Epidermal melanocyte (primary cell): ENCODE results near the gene PTPRR.
"Not testable (repeated sequence)": the region's sequence is repeated elsewhere in the genome, so short reads cannot be mapped to it uniquely, and the experiment has no call there.

ENCODE experiments used
- DNase-seq: peaks from one replicate; pipeline ENCODE4 v3.0.0; 2011; ENCODE audit warnings: low spot score; ENCODE audit not compliant: insufficient read length

The PTPRR gene

DNA sequence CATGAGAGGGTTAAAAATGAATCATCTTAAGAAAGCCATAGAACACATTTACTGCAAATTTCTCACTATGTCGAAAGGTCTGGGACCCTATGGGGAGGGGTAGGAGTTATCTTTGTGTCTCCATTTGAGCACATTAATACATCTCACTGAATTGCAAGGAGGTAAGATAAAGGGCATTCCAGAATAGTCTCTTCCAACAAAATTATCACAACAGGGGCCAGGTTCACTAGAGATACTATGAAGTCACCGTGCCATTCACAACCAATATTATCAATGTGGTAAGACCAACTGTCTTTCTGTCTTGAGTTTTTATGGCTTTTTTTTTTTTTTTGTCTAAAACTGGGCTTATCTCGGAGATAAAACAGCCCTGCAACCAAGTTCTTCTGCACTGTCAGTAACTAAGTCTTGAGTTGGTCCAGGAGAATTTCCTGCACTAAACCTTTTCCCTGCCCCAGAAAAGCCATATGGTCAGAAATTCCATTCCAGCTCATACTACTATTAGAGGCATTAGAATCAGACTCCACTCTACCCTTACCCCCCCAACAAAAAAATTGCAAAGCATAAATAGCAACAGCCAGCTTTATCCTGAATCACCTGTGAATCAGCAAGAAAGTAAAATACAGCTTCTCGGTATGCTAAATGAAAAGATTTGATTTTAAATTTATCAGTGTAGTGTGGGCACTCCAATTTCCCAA is 79.7 kb downstream of the PTPRR start:
- no peak for DNase-seq

DNA sequence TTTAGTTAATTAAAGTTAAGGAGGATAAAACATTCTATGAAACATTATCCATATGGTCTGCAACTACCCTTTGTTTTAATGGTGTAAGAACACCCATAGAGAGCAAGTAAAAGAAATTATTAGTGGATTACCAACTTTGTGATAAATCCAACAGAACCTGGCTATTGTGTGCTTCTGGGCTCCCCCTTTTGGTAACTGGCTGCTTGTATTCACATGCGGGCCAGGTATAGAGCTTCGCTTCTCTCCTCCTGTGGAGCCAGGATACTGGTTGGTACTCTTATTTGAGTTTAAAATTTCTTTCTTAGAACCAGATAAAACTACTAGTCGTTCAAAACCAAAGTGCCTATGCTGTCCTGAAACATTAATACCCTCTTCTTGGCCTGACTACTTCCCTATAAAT is 81.0 kb downstream of the PTPRR start:
- no peak for DNase-seq

- DNase-seq, result no peak
Measured at GRCh38 chr12:70838127-70838526, 82.4 kb downstream of the PTPRR start.

GRCh38 chr12:70837026-70837425 is 83.5 kb downstream of the PTPRR start:
- DNase-seq, result no peak

DNA sequence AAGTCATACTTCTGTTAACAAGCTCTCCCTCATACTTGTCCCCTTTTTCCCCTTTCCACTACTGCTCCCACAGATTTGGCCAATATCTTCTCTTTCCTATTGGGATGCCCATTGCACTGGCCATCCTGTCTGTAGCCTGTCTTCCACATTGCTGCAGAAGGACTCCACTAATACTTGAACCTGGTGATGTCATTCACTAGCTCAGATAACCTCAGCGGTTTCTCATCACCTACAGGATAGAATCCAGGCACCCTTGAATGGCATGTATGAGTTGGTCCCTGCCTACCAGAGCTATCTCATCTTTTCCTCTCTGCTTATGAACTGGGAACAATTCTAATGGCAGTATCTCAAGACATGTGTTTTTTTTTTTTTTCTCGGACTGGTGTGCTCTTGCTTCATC is 84.6 kb downstream of the PTPRR start:
- no peak for DNase-seq

GRCh38 chr12:70831543-70831942 is 89.0 kb downstream of the PTPRR start:
- no peak for DNase-seq

DNA sequence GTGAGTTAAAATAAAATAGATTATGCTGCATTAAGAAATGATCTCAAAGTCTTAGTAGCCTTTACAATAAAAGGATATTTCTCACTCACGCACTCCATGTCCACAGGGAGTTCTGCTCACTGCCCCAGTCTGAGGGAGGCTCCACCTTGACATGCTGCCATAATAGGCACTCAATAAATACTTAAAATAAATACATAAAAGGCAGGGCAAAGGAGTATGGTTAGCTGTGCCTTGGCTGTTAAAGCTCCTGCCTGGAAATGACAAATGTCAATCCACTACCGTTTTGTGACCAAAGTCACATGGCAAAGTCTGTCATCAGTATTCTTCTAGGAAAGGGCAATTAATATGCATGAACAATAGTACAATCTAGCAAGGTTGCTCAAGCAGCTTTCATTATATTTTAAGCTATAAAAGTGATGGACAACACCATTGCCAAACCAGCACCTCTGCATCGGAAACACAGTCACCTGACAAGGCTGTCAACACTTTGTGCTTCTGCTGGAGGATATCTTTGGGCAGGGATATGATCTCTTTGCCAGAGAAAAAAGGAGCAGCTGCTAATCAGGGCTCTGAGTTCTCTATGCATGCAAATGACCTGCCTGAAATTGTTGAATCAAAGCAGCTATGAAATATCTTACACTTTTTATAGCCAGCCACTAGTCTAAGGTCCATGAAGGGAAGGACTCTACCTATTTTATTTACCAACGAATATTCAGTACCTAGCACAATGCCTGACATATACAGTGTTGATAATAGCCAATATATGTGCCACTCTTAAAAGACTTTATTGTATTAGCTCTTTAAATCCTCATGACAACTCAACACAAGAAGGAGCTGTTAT is 90.1 kb downstream of the PTPRR start:
- DNase-seq, result no peak

DNA sequence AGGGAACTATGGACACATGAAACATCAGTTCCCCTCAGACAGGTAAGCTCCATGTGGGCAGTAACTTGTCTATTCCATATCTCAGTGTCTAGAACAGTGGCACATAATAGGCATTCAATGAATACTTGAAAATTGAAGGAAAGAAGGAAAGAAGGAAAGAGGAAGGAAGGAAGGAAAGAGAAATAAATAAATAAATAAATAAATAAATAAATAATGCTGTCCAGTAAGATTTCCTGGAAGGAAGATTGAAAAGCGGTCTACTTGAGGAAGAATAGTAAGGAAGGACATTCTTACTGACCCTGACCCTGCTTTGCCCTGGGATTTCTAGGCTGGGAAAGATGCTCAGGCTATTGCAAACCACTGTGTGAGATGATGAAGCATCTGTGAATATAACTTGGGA is 91.5 kb downstream of the PTPRR start:
- no peak for DNase-seq

DNA sequence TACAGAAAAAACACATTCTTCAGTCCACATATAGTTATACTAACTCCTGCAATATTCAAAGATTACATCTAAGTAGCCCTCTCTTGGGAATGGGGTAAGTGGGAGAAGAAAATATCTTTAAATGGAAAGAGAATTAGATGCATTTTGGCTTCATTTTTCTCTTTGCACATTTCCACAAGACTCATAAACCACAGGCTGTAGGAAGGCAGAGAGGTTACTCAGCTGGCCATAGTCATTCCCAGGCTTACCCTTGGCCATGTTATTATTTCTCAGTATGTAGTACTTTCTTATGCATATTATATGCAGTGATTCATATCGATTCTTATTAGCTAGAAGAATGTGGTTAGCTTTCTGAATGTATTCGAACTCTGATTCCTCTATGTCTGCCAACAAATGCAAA is 92.2 kb downstream of the PTPRR start:
- no peak for DNase-seq

DNA sequence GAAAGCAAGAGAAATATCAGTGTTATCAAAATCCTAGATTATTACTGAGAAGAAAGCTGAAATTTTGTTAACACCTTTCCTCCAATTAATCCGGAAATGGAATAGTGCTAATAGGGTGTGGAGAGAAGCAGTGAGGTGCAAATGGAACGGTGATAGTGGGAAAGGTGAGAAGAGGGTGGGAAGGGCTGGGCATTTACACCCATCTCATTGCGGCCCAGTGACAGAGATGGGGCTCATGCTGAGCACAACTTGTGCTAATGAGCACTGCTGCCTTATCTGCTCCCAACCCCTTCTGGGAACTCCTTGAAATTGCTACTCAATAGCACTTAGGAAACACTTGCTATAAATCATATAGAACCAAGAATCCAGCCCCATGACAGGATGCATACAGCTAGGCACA is 94.4 kb downstream of the PTPRR start:
- no peak for DNase-seq

DNA sequence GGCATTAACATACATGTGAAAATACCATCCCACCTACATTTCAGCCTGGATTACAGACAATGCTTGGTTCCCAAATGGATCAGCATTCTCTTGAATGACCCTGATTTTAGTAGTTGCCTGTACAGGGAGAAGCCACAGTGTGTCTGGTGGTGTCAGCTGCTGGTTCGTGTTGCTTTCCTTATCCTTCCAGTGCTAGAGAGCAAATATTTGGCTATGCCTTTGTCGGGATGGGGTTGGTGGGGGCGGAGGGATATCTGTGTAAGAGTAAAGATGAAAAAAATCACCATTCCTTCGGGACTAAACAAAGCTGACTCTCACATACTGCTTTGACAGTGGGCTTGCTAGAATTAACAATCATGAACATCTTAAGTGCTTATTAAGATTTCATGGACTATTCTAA is 96.0 kb downstream of the PTPRR start:
- DNase-seq, result no peak

DNA sequence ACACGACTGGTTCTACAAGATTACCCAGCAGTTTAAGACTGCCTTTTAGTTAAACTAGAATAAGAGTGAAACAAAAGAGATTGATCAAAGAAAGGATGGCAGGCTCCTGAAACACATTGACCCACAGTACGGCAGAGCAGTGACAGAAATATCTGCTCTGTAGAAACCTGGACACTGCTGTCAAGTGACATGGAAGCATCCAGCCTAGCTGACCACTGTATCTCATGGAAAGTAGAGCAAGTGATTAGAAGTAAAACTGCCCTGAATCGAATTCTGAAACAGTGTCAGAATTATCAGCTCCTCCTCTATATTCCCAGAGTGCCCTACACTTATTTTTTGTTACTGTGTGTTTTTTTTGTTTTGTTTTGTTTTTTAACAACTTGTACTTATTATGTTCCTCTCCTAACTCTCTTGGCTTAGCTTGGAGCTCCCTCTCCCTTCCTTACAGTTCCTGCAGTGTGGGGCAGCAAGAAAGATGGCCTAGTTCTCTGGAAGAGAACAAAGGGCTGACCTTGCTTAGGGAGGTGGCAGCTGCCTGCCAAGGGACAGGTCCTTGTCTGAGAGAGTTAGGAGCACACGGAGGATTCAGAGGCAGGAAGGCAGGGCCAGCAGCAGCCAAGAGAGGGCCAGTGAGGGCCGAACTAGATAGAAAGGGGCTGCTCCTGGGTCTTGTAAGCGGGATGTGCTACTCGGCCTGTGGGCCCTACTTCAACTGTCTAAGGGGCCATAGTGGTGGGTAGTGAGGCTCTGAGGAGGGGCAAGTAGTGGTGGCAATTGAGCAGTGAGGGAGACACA is 97.2 kb downstream of the PTPRR start:
- no peak for DNase-seq

GRCh38 chr12:70822412-70822811 is 98.1 kb downstream of the PTPRR start:
- no peak for DNase-seq

- DNase-seq, result no peak
Measured at GRCh38 chr12:70815971-70816391, 104.6 kb downstream of the PTPRR start.

- no peak for DNase-seq
Measured at GRCh38 chr12:70815056-70815455, 105.5 kb downstream of the PTPRR start.

DNA sequence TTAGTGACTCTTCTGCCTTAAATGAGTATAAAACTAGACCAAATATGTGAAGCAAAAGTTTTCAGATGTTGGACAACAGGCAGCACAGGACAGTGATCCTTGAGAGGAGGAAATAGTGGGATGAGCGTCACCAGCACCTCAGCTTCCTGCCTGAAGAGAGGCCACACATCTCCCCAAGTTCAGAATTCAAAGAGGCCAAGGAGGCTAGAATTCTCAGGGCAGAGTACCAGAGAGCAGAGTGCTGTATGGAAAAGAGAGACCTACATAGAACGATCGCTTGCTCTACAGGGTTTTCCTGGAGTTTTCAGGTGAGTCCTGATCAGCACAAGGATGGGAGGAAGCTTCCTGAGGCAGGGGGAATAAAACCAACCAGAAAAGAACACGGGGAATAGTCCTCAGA is 107.0 kb downstream of the PTPRR start:
- no peak for DNase-seq

GRCh38 chr12:70812136-70812535 is 108.4 kb downstream of the PTPRR start:
- no peak for DNase-seq

DNA sequence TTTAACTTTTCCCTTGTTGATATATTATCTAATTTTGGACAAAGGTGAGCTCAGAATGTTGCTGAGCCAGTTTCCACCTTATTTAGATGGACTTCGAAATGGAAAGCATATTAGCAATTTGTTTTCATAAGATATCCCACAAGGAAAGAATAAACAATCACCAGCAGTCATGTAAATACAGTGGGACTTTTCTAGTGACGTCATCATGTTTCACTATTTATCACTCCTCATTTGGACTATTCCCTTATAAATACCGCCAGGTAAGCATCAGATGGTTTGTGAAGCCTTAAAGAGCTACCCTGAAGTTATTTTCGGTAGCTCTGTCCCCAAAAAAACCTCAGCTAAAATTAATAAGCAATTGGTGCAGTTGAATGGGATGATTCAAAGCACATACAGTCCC is 110.7 kb downstream of the PTPRR start:
- no peak for DNase-seq

- DNase-seq, result not testable (repeated sequence)
Measured at GRCh38 chr12:70807993-70808392, 112.5 kb downstream of the PTPRR start.

GRCh38 chr12:70806827-70807226 is 113.7 kb downstream of the PTPRR start:
- DNase-seq, result no peak

- DNase-seq, result no peak
Measured at GRCh38 chr12:70806043-70806442, 114.5 kb downstream of the PTPRR start.
